Measurements from ENCODE around the gene SMIM35.
"Not testable (repeated sequence)": the region's sequence is repeated elsewhere in the genome, so short reads cannot be mapped to it uniquely, and the experiment has no call there.

SMIM35 gene

DNA sequence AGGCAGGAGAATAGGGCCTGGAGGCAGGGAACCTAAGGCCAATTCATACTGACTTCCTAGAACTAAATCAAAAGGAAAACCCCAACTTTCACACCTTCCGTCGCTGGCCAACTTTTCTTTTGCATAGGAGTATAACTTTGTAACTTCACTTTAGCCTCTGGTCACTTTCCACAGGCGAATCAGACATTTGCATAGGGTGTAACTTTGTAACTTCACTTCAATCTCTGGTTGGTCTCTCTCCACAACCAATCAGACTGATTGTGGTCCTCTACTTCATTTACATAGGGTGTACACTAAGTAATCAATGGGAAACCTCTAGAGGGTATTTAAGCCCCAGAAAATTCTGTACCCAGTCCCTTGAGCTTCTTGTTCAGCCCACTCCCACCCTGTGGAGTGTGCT lies 21.4 kb downstream of the SMIM35 start:
- no peak for DNase-seq (ENCODE audit: low read depth)
- no peak overlapping the region for H3K4me3 ChIP-seq (ENCODE audit: low read length)
- TF ChIP-seq, protein P1, sequence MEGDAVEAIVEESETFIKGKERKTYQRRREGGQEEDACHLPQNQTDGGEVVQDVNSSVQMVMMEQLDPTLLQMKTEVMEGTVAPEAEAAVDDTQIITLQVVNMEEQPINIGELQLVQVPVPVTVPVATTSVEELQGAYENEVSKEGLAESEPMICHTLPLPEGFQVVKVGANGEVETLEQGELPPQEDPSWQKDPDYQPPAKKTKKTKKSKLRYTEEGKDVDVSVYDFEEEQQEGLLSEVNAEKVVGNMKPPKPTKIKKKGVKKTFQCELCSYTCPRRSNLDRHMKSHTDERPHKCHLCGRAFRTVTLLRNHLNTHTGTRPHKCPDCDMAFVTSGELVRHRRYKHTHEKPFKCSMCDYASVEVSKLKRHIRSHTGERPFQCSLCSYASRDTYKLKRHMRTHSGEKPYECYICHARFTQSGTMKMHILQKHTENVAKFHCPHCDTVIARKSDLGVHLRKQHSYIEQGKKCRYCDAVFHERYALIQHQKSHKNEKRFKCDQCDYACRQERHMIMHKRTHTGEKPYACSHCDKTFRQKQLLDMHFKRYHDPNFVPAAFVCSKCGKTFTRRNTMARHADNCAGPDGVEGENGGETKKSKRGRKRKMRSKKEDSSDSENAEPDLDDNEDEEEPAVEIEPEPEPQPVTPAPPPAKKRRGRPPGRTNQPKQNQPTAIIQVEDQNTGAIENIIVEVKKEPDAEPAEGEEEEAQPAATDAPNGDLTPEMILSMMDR (conservative IDR thresholded peaks at IDR 0.05; ENCODE audit: low read depth, low read length): no peak

DNA sequence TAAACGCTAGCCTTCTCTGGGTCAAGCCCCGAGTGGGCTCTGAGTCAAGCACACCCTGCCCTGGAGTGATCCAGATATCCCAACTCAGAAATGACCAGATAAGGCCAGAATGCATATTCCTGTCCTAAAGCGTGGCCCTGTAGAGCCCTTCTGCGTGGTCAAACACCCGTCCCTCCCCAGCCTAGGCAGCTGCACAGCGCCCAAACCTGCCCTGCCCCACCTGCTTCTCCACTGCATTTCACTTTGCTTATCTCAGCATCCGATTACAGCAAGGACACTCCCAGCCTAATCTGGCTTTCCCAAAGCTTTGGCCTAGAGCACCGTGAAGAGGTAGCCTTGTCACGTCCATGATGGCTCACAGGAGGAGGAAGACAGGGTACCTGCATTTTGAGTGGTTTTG lies 21.8 kb downstream of the SMIM35 start:
- TF ChIP-seq, protein P1 (conservative IDR thresholded peaks at IDR 0.05; ENCODE audit: low read depth, low read length): no peak
- DNase-seq (ENCODE audit: low read depth): no peak
- no peak overlapping the region for H3K4me3 ChIP-seq (ENCODE audit: low read length)

DNA sequence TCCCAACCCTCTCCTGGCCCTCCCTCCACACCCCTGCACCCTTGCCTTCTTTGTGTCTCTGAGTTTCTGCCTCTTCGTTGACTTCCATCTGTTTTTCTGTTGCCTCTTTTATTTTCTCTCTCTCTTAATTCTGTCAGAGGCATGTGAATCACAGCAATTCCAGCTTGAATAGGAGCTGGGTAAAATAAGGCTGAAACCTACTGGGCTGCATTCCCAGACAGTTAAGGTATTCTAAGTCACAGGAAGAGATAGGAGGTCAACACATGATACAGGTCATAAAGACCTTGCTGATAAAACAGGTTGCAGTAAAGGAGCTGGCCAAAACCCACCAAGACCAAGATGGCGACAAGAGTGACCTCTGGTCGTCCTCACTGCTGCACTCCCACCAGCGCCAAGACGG lies 24.1 kb downstream of the SMIM35 start:
- DNase-seq (ENCODE audit: low read depth); H3K4me3 ChIP-seq (ENCODE audit: low read length): not testable (repeated sequence)

DNA sequence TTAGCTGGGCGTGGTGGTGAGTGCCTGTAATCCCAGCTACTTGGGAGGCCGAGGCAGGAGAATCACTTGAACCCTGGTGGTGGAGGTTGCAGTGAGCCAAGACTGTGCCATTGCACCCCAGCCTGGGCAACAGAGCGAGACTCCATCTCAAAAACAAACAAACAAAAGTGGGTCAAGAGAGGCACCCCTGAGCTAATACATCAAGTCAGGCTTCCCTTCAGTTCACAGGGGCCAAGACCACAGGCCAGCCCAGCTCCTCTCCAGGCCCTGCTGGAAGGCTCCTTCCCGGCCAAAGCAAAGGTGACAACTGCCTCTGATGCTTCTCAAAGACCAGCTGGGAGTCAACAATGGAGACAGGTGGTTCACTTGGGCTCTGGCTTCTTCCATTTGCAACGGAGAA lies 24.6 kb downstream of the SMIM35 start:
- DNase-seq (ENCODE audit: low read depth); H3K4me3 ChIP-seq (ENCODE audit: low read length): not testable (repeated sequence)

DNA sequence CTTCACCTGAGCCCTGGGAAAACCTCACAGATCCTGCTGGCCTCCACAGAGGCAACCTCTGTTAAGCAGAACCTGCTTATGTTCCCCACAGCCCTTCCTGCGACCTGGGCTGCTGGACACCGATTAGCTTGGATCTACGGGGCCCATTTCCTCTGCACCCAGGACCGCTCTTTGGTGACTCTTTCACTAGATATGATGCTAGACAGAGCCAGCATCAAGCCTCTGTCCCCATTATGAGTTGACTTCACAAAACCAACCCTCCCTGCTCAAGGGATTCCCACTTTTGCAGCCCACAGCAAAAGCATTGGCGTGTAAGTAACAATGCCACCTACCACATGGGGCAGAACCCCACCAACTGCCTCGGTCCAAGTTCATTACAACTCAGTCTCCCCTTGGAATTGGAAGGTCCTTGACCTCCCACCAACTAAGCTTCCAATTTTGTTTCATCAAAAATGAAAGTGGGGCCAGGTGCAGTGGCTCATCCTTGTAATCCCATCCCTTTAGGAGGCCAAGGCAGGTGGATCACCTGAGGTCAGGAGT lies 25.1 kb downstream of the SMIM35 start:
- no peak for DNase-seq (ENCODE audit: low read depth)
- H3K4me3 ChIP-seq (ENCODE audit: low read length): no peak overlapping the region
- TF ChIP-seq, protein P1 (conservative IDR thresholded peaks at IDR 0.05; ENCODE audit: low read depth, low read length): no peak

DNA sequence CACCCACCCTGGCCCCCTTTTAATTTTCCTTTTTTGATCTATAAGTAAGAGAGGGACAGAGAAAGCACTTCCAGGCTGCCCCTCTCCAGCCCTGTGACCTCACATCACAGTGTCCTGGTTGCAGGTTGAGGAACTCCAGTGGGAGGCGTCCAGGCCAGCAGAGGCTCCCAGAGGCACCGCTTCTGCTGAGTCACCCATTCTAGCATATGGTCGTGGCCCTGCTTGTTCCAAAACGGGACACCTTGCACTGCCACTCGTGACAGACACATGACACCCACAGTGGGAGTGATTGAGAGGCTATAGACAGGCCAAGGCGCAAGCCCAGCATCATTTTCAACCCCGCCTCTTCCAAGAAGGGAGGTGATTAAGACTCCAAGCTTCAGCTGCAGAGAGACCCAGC lies 25.9 kb downstream of the SMIM35 start:
- no peak for DNase-seq (ENCODE audit: low read depth)
- TF ChIP-seq, protein P1 (conservative IDR thresholded peaks at IDR 0.05; ENCODE audit: low read depth, low read length): no peak
- no peak overlapping the region for H3K4me3 ChIP-seq (ENCODE audit: low read length)

DNA sequence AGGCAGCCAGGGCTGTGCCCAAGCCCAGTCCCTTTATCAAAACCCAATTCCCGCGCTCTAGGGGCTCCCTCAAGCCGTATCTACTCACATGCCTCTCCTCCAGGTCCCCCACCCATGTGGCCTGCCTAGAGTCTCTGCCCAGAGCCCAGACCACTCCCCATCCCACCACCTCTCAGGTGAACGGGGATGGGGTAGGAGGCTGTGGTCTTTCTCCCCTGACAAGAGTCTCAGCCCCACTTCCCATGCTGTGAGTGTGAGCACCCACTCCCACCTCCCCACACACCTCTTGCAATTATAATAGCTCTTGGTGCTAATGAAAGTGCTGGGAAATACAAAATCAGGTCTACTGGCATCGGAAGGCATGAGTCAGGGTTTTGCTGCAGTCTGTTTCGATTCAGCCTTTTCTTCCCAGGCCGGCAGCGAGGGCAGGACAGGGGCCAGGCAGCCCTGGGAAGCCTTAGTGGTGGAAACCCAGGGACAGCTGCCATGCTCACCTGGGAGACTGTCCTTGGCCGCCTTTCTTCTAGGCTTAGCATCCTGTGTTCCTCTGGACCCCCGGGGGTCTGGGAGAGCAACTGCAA lies 26.6 kb downstream of the SMIM35 start:
- DNase-seq (ENCODE audit: low read depth): no peak
- TF ChIP-seq, protein P1 (conservative IDR thresholded peaks at IDR 0.05; ENCODE audit: low read depth, low read length): no peak
- H3K4me3 ChIP-seq (ENCODE audit: low read length): no peak overlapping the region

DNA sequence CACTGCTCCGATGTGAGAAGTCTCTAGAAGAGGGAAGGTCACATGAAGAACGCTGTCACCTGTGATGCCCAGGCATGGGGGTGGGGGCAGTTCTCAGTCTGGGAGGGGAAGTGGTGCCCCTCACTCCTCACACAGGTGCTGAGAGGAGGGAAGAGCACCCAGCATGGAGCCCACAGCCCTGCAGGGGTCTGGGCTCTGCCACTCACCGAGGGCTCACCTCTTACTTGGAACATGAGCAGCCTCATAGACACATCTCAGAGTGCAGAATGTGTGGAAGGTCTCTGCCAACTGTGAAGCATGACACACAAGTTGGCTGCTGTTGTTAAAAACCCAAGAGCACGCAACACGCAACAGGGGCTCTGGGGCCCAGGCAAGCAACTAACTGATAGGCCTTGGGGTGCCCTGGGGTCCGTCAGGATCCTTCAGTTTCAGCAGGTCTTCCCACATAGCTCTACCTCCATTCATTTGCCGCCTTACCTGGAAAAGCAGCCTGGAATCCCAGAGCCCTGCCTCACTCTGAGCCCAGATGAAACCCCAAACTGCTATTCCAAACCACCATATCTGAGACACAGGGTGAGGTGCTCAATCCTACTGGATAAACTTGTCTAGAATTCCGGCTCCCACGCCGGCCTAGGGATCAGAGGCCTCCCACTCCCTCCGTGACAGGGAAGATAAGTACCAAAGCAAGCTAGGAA lies 27.4 kb downstream of the SMIM35 start:
- no peak overlapping the region for H3K4me3 ChIP-seq (ENCODE audit: low read length)
- TF ChIP-seq, protein P1 (conservative IDR thresholded peaks at IDR 0.05; ENCODE audit: low read depth, low read length): no peak
- DNase-seq (ENCODE audit: low read depth): no peak

Measured in retinal pigment epithelial cell (primary cell).